ENCODE results near the gene EPHA7.

- TF ChIP-seq YY1 (IDR thresholded peaks at IDR 0.05): no peak
- TF ChIP-seq CTCF (IDR thresholded peaks at IDR 0.05; ENCODE audit: low read depth, low read length, missing input control): no peak
- TF ChIP-seq REST (IDR thresholded peaks at IDR 0.05): no peak
These were observed 6.9 kb downstream of the EPHA7 start for GRCh38 chr6:93412452-93412851.

Measured in liver (tissue), 2 donors.